ENCODE results near the gene RBM43. TPM values are rescaled to one million over a fixed set of nuclear protein-coding genes. Genes with fewer than 3 reads are reported as not detected.

RBM43 gene
- total RNA-seq, 1 experiment from 2014 or later = 3.7 TPM

- Histone ChIP-seq H3K27ac (ENCODE audit: low read length) (no peak overlapping the region), H3K36me3 (ENCODE audit: control insufficient read depth, insufficient read depth, low read length) (no peaks in the 10 kb centered on the region), H3K9me3 (ENCODE audit: control insufficient read depth, insufficient read depth, low read depth, low read length) (peaks cover 17% of the 10 kb centered on the region), H3K4me3 (ENCODE audit: low read depth in 2 of 2, low read length in 2 of 2) (no peak overlapping the region), H3K4me1 (ENCODE audit: control insufficient read depth, insufficient read depth, low read length) (no peaks in the 10 kb centered on the region), H3K27me3 (ENCODE audit: control insufficient read depth, insufficient read depth, low read length) (no peaks in the 10 kb centered on the region)
- in situ Hi-C loops (cut with HindIII; ENCODE audit: low pct_unique_long_range_greater_than_20kb, low sequenced_read_pairs) = no loop called here
- POLR2A ChIA-PET = no interaction called here
- CTCF ChIA-PET = no interaction called here
- BruUV-seq (replicated peaks) = no TSS peak
- DNase-seq (ENCODE audit: low read depth, low spot score) (no peak), ATAC-seq (no peak)
- intact Hi-C loops (cut with micrococcal nuclease; ENCODE audit: unreplicated experiment) = no loop called here
- TF ChIP-seq POLR2AphosphoS5 (IDR thresholded peaks at IDR 0.05; ENCODE audit: low read depth, low read length) (no peak), TCF7L2 (IDR thresholded peaks at IDR 0.05; ENCODE audit: low read depth, low read length) (no peak), SIN3A (IDR thresholded peaks at IDR 0.05; ENCODE audit: borderline replicate concordance, insufficient read depth, low read depth, low read length) (no peak), REST (IDR thresholded peaks at IDR 0.05; ENCODE audit: insufficient read depth in 1 of 2, low read depth in 2 of 2, low read length in 1 of 2) (no peak), CTCF (IDR thresholded peaks at IDR 0.05) (no peak)
These were observed 14.2 kb downstream of the RBM43 start for GRCh38 chr2:151247432-151247831.

- H3K27me3 ChIP-seq (ENCODE audit: control insufficient read depth, insufficient read depth, low read length) = no peaks in the 10 kb centered on the region
- H3K27ac ChIP-seq (ENCODE audit: low read length) = no peak overlapping the region
- ChIA-PET CTCF (no interaction called here), POLR2A (no interaction called here)
- no TSS peak for BruUV-seq (replicated peaks)
- intact Hi-C loops (cut with micrococcal nuclease; ENCODE audit: unreplicated experiment) (no loop called here), in situ Hi-C loops (cut with HindIII; ENCODE audit: low pct_unique_long_range_greater_than_20kb, low sequenced_read_pairs) (no loop called here)
- DNase-seq (ENCODE audit: low read depth, low spot score) (no peak), ATAC-seq (no peak)
- no peak overlapping the region for H3K4me3 ChIP-seq (ENCODE audit: low read depth in 2 of 2, low read length in 2 of 2)
- no peaks in the 10 kb centered on the region for H3K4me1 ChIP-seq (ENCODE audit: control insufficient read depth, insufficient read depth, low read length)
- TF ChIP-seq TCF7L2 (IDR thresholded peaks at IDR 0.05; ENCODE audit: low read depth, low read length) (no peak), POLR2AphosphoS5 (IDR thresholded peaks at IDR 0.05; ENCODE audit: low read depth, low read length) (no peak), CTCF (IDR thresholded peaks at IDR 0.05) (no peak), REST (IDR thresholded peaks at IDR 0.05; ENCODE audit: insufficient read depth in 1 of 2, low read depth in 2 of 2, low read length in 1 of 2) (no peak), SIN3A (IDR thresholded peaks at IDR 0.05; ENCODE audit: borderline replicate concordance, insufficient read depth, low read depth, low read length) (no peak)
- H3K9me3 ChIP-seq (ENCODE audit: control insufficient read depth, insufficient read depth, low read depth, low read length) = peaks cover 17% of the 10 kb centered on the region
- no peaks in the 10 kb centered on the region for H3K36me3 ChIP-seq (ENCODE audit: control insufficient read depth, insufficient read depth, low read length)
These were observed 15.5 kb downstream of the RBM43 start for GRCh38 chr2:151246152-151246551.
